Esophagus muscularis mucosa (tissue), 4 donors: ENCODE results near the gene UBQLN4.

Experiments
- CTCF ChIP-seq, 3 experiments: fragments of 200-600 bp in 2 of 3; fragments of 450-650 bp in 1 of 3; sonication (generic) in 2 of 3; IDR thresholded peaks; one replicate each; pipeline ENCODE4 v1.5.1; 2017 to 2019; ENCODE audit warnings: antibody characterized with exemption in 3 of 3, mild to moderate bottlenecking in 2 of 3, moderate library complexity in 1 of 3
- EP300 ChIP-seq: sonication (generic); formaldehyde crosslinking; IDR thresholded peaks from one replicate; pipeline ENCODE4 v1.6.1; 2017; ENCODE audit warnings: antibody characterized with exemption
- POLR2A ChIP-seq: fragments of 450-650 bp; IDR thresholded peaks from one replicate; pipeline ENCODE4 v1.6.1; 2017; ENCODE audit warnings: antibody characterized with exemption, moderate library complexity, mild to moderate bottlenecking, low read depth
- POLR2AphosphoS5 ChIP-seq, 2 donors: sonication (generic); formaldehyde crosslinking; IDR thresholded peaks; one replicate each; pipeline ENCODE4 v1.6.1; 2017; ENCODE audit warnings: antibody characterized with exemption in 2 of 2

DNA sequence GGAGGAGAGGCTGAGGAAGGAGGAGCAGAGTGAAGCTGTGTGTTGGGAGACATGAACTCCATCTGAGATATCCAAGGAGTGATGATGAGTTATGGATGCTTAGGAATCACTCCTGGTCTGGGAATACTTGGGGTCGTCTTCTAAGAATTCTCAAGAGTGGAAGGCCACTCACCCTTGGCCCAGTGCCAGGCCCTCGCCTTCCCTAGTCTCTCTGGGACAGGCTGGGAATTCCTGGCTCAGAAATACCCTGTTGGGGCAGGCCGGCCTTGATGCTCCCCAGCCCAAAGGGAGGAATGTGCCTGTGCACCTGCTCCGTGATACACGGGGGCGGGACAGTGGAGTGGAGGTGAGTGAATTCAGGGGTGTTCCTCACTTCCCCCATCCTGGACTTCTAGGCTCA is 48.3 kb upstream of the UBQLN4 start:
- TF ChIP-seq EP300 (no peak), CTCF (IDR thresholded peaks at IDR 0.05) (no peak), POLR2A (no peak), POLR2AphosphoS5 (IDR thresholded peaks at IDR 0.05) (no peak)
